Measurements from ENCODE around the gene SULT4A1. TPM values are rescaled to one million over a fixed set of nuclear protein-coding genes. Genes with fewer than 3 reads are reported as not detected.

Gene SULT4A1
- total RNA-seq, 2 donors from 2014 or later, result 0.12 TPM; not detected in 1

DNA sequence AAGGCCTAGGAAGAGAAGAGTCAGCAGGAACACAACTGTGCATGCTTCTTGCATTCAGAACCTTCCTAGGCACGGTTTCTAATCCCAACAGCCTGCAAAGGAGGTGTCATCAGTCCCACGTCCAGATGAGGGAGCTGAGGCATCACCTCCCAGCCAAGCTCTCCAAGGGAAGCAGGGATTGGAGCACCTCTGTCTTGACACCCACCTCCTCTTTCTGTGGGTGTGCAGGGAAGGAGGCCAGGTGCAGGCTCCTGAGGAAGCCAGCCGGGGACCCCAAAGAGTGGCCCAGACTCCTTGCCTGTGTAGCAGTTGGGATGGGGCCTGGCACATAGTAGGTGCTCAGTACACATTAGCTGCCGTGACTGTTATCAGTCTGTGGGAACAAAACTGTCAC lies 27.5 kb upstream of the SULT4A1 start:
- no peaks in the 10 kb centered on the region for H3K9me3 ChIP-seq
- no peak overlapping the region for H3K4me3 ChIP-seq
- no peak overlapping the region for H3K27ac ChIP-seq
- no peaks in the 10 kb centered on the region for H3K36me3 ChIP-seq
- H3K4me1 ChIP-seq, result peaks cover 0 to 12% of the 10 kb centered on the region in 2 donors
- no peak for DNase-seq (ENCODE audit: low spot score)
- TF ChIP-seq CTCF (IDR thresholded peaks at IDR 0.05), result no peak
- peaks cover 12 to 13% of the 10 kb centered on the region in 2 donors for H3K27me3 ChIP-seq

- H3K9me3 ChIP-seq, result no peaks in the 10 kb centered on the region
- H3K4me3 ChIP-seq, result no peak overlapping the region
- H3K27ac ChIP-seq, result no peak overlapping the region
- peaks cover 0 to 12% of the 10 kb centered on the region in 2 donors for H3K4me1 ChIP-seq
- H3K27me3 ChIP-seq, result peaks cover 12 to 13% of the 10 kb centered on the region in 2 donors
- DNase-seq (ENCODE audit: low spot score), result no peak
- no peak for TF ChIP-seq CTCF (IDR thresholded peaks at IDR 0.05)
- H3K36me3 ChIP-seq, result no peaks in the 10 kb centered on the region
Measured at GRCh38 chr22:43889201-43889859, 27.0 kb upstream of the SULT4A1 start.

DNA sequence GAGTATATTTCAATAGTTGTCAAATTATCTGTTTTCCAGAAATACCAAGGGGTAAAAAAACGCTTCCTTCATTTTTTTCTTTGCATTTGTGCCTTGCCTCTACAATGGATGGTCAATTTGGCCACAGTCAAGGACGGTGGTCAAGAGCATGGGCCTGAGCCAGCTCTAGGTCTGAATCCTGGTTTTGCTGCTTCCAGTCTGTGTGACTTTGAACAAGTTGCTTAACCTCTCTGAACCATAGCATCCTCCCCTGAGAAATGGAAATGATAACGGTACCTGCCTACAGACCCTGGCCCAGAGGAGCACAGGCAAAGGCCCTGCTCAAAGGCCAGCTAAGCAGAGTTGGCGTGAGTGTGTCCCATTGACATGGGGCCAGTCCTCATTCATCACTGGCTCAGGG lies 26.4 kb upstream of the SULT4A1 start:
- Histone ChIP-seq H3K27me3 (peaks cover 12 to 13% of the 10 kb centered on the region in 2 donors), H3K9me3 (no peaks in the 10 kb centered on the region)

GRCh38 chr22:43887391-43887790 lies 25.1 kb upstream of the SULT4A1 start:
- H3K36me3 ChIP-seq, result no peaks in the 10 kb centered on the region
- no peak overlapping the region for H3K4me3 ChIP-seq
- no peaks in the 10 kb centered on the region for H3K9me3 ChIP-seq
- peaks cover 0 to 12% of the 10 kb centered on the region in 2 donors for H3K4me1 ChIP-seq
- H3K27ac ChIP-seq, result no peak overlapping the region
- H3K27me3 ChIP-seq, result peaks cover 12 to 13% of the 10 kb centered on the region in 2 donors
- no peak for DNase-seq (ENCODE audit: low spot score)
- no peak for TF ChIP-seq CTCF (IDR thresholded peaks at IDR 0.05)

More for the DNA sequence above, 26.4 kb upstream of the SULT4A1 start:
- Histone ChIP-seq H3K4me3 (no peak overlapping the region), H3K4me1 (peaks cover 0 to 12% of the 10 kb centered on the region in 2 donors), H3K36me3 (no peaks in the 10 kb centered on the region), H3K27ac (no peak overlapping the region)
- TF ChIP-seq CTCF (IDR thresholded peaks at IDR 0.05), result no peak
- DNase-seq (ENCODE audit: low spot score), result no peak

- no peak for TF ChIP-seq CTCF (IDR thresholded peaks at IDR 0.05)
- Histone ChIP-seq H3K27me3 (peaks cover 3 to 10% of the 10 kb centered on the region in 2 donors), H3K4me1 (peaks cover 0 to 3% of the 10 kb centered on the region in 2 donors), H3K36me3 (no peaks in the 10 kb centered on the region), H3K9me3 (no peaks in the 10 kb centered on the region), H3K4me3 (no peak overlapping the region), H3K27ac (no peak overlapping the region)
- no peak for DNase-seq (ENCODE audit: low spot score)
Measured at GRCh38 chr22:43886231-43886630, 23.9 kb upstream of the SULT4A1 start.

- Histone ChIP-seq H3K36me3 (no peaks in the 10 kb centered on the region), H3K4me1 (no peaks in the 10 kb centered on the region), H3K4me3 (no peak overlapping the region), H3K27ac (no peak overlapping the region), H3K27me3 (peaks cover 0 to 5% of the 10 kb centered on the region in 2 donors), H3K9me3 (no peaks in the 10 kb centered on the region)
- DNase-seq (ENCODE audit: low spot score), result no peak
- no peak for TF ChIP-seq CTCF (IDR thresholded peaks at IDR 0.05)
Measured at GRCh38 chr22:43885786-43886185, 23.5 kb upstream of the SULT4A1 start.
